OCI-LY7 (cell line): ENCODE measurements around the gene RPLP2. TPM values are rescaled to one million over a fixed set of nuclear protein-coding genes. Genes with fewer than 3 reads are reported as not detected.
A peak's percentile ranks its signal among the peaks of the same experiment; 100 is the strongest.

Experiments used
- BruUV-seq: library from RNA; stranded (reverse); fragments of 400-500 nt; replicated peaks from 2 replicates; lab custom pipeline; 2021; lab: Mats Ljungman, UMichigan
- CTCF ChIA-PET: fragments of 300-600 bp; sonication (Branson Sonifier 250); formaldehyde crosslinking; loops from one replicate; lab custom pipeline; 2022; ENCODE audit warnings: antibody characterized with exemption; ENCODE audit not compliant: unreplicated experiment; lab: Charles Lee
- POLR2A ChIA-PET: fragments of 300-600 bp; sonication (Branson Sonifier 250); formaldehyde crosslinking; loops from one replicate; lab custom pipeline; 2022; ENCODE audit warnings: antibody characterized with exemption; lab: Charles Lee
- DNase-seq: peaks from one replicate; pipeline ENCODE4 v3.0.0-alpha.2; 2015; ENCODE audit warnings: low spot score
- H2AFZ ChIP-seq: fragments of 200-600 bp; sonication (generic), shearing (Covaris generic); 2 replicates; pipeline ENCODE4 v1.6.1; 2014; ENCODE audit warnings: mild to moderate bottlenecking, antibody characterized with exemption, low read length, moderate library complexity
- H3K27ac ChIP-seq: fragments of 200-600 bp; sonication (generic); 2 replicates; pipeline ENCODE4 v1.5.1; 2014; ENCODE audit warnings: mixed run types, low read depth, mild to moderate bottlenecking, moderate library complexity, low read length, inconsistent platforms; ENCODE audit not compliant: poor library complexity, severe bottlenecking
- H3K36me3 ChIP-seq: fragments of 200-600 bp; sonication (generic); 2 replicates; pipeline ENCODE4 v1.6.1; 2014; ENCODE audit warnings: mild to moderate bottlenecking, antibody characterized with exemption, low read length, moderate library complexity, mixed read lengths; ENCODE audit not compliant: insufficient read depth
- H3K4me1 ChIP-seq: fragments of 200-600 bp; sonication (generic); 2 replicates; pipeline ENCODE4 v1.5.1; 2014; ENCODE audit warnings: mild to moderate bottlenecking, low read length; ENCODE audit not compliant: insufficient read depth, poor library complexity, severe bottlenecking
- H3K4me2 ChIP-seq: fragments of 200-600 bp; sonication (generic); 2 replicates; pipeline ENCODE4 v1.6.1; 2014; ENCODE audit warnings: mild to moderate bottlenecking, low read length
- H3K4me3 ChIP-seq: fragments of 200-600 bp; sonication (generic); 2 replicates; pipeline ENCODE4 v1.5.1; 2014; ENCODE audit warnings: mild to moderate bottlenecking, low read depth, low read length; ENCODE audit not compliant: poor library complexity, severe bottlenecking
- H3K79me2 ChIP-seq: fragments of 200-600 bp; sonication (generic); 2 replicates; pipeline ENCODE4 v1.6.1; 2016; ENCODE audit warnings: low read depth, mild to moderate bottlenecking, low read length, moderate library complexity, mixed read lengths; ENCODE audit not compliant: insufficient read depth
- H3K9me2 ChIP-seq: fragments of 200-600 bp; sonication (generic); 2 replicates; pipeline ENCODE4 v1.6.1; 2016; ENCODE audit warnings: mild to moderate bottlenecking, low read length, mixed read lengths; ENCODE audit not compliant: insufficient read depth
- H3K9me3 ChIP-seq: fragments of 200-600 bp; sonication (generic); 2 replicates; pipeline ENCODE4 v1.6.1; 2014; ENCODE audit warnings: mild to moderate bottlenecking, mixed run types, low read length, mixed read lengths
- H4K20me1 ChIP-seq: fragments of 200-600 bp; sonication (generic); 2 replicates; pipeline ENCODE4 v1.6.1; 2014; ENCODE audit warnings: mild to moderate bottlenecking, antibody characterized with exemption, low read length, moderate library complexity, mixed read lengths; ENCODE audit not compliant: insufficient read depth
- CTCF ChIP-seq: fragments of 200-600 bp; sonication (generic); conservative IDR thresholded peaks from 2 replicates; pipeline ENCODE4 v1.5.1; 2014; ENCODE audit warnings: mild to moderate bottlenecking, antibody characterized with exemption, low read length, moderate library complexity, mixed read lengths
- EZH2phosphoT487 ChIP-seq: fragments of 200-600 bp; sonication (generic); IDR thresholded peaks from 2 replicates; pipeline ENCODE4 v1.6.1; 2018; ENCODE audit warnings: low read depth, borderline replicate concordance, mild to moderate bottlenecking, mixed run types, antibody characterized with exemption, low read length, moderate library complexity, mixed read lengths
- intact Hi-C: fragments of 100-400 bp; cut with micrococcal nuclease; formaldehyde crosslinking; loops from one replicate; pipeline ENCODE4 v1.10.0; 2022; ENCODE audit not compliant: unreplicated experiment
- total RNA-seq, 2 experiments: library from RNA; depleted of rRNA in 1 of 2; stranded (reverse); fragments of >200 nt in 1 of 2; shearing (Covaris generic) in 1 of 2; gene quantifications; 2 replicates each; pipeline ENCODE4 v1.2.3, GENCODE V29; 2014 to 2022

The RPLP2 gene
- total RNA-seq, 2 experiments from 2014 or later = 1,564 to 3,147 TPM

GRCh38 chr11:850775-851763 is 41.3 kb downstream of the RPLP2 start:
- H3K27ac ChIP-seq = no peak overlapping the region
- no peaks in the 10 kb centered on the region for H3K9me2 ChIP-seq
- no peak overlapping the region for H3K4me2 ChIP-seq
- TF ChIP-seq CTCF (peak; percentile 63), EZH2phosphoT487 (no peak)
- H3K36me3 ChIP-seq = no peaks in the 10 kb centered on the region
- H3K9me3 ChIP-seq = no peaks in the 10 kb centered on the region
- intact Hi-C loops = no loop called here
- no peaks in the 10 kb centered on the region for H4K20me1 ChIP-seq
- H2AFZ ChIP-seq = no peak overlapping the region
- ChIA-PET POLR2A (interaction anchor here (0.7 kb wide), 1 partner anchor 9 kb away, joined by 3 read pairs; no protein-coding TSS in a partner anchor), CTCF (interaction anchor here (0.5 kb wide), 1 partner anchor 964 kb away, joined by 3 read pairs; no protein-coding TSS in a partner anchor)
- no peak overlapping the region for H3K4me3 ChIP-seq
- BruUV-seq = no TSS peak
- H3K4me1 ChIP-seq = peaks cover 14% of the 10 kb centered on the region
- DNase-seq = peak; percentile 36
- H3K79me2 ChIP-seq = no peaks in the 10 kb centered on the region

DNA sequence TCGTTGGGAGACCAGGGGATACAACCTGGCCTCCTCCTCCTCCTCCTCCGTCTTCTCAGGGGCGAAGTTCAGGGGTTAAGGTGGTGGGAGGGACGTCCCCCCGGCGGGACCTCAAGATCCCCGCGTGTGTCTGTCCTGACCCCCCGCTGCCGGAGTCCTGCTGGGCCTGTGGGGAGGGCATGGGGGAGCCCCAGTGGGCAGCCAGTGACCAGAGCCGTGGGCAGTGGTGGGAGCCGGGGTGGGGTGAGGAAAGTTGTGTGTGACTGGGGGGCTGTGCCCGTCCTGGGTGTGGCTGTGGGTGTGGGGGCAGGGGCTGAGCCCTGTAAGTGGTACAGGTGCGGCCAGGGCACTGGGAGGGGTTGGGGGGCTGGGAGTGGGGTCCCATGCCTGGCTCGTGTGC is 43.0 kb downstream of the RPLP2 start:
- no peak for TF ChIP-seq EZH2phosphoT487
- no peak for TF ChIP-seq CTCF
- no peaks in the 10 kb centered on the region for H3K36me3 ChIP-seq
- peaks cover 19% of the 10 kb centered on the region for H3K4me1 ChIP-seq
- H2AFZ ChIP-seq = no peak overlapping the region
- no peaks in the 10 kb centered on the region for H3K9me3 ChIP-seq
- H3K79me2 ChIP-seq = no peaks in the 10 kb centered on the region
- no peak overlapping the region for H3K4me3 ChIP-seq
- intact Hi-C loops = no loop called here
- ChIA-PET CTCF (no interaction called here), POLR2A (no interaction called here)
- H3K27ac ChIP-seq = no peak overlapping the region
- no peak overlapping the region for H3K4me2 ChIP-seq
- no peaks in the 10 kb centered on the region for H3K9me2 ChIP-seq
- no peak for DNase-seq
- no TSS peak for BruUV-seq
- no peaks in the 10 kb centered on the region for H4K20me1 ChIP-seq
